ENCODE data around the gene PRPH2. TPM values are rescaled to one million over a fixed set of nuclear protein-coding genes. Genes with fewer than 3 reads are reported as not detected.

The PRPH2 gene
- polyA plus RNA-seq, 3 donors, result 0.05 TPM; not detected in 2

DNA sequence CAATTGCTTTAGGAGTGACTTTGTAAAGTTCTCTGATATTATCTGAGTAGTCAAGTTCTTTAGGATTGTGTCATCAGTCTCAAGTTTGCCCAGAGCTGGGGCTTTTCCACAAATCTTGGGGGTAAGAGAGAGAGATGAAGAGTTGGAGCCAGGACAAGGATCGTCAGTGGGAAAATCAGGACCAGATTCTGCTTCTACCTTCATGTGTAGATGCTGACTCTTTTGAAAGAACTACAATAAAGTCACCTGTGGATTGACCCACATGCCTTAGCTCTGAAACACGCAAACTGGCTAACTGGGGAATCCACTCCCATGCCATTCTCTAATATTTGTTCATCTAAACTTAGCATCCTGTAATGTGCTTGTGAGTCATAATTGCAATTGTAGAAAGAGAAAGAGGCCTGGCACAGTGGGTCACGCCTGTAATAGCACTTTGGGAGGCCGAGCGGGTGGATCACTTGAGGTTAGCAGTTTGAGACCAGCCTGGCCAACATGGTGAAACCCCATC, 43.8 kb upstream of the PRPH2 start:
- no peak overlapping the region for H2AFZ ChIP-seq (ENCODE audit: insufficient read depth, low read depth, low read length, poor library complexity, severe bottlenecking)
- H3K4me3 ChIP-seq (replicated peaks in 1 of 3; ENCODE audit: low read depth in 2 of 3, low read length in 3 of 3), result no peak overlapping the region
- DNase-seq, result no peak
- WGBS (ENCODE audit: insufficient coverage), result 100% methylated on average over 1 of the region's 5 CpGs
- peaks cover 0 to 12% of the 10 kb centered on the region in 2 donors for H3K36me3 ChIP-seq (replicated peaks in 1 of 2; ENCODE audit: control insufficient read depth in 1 of 2, insufficient read depth in 2 of 2, low read length in 2 of 2)
- no peak overlapping the region for H3K9ac ChIP-seq (ENCODE audit: insufficient read depth, low read length, poor library complexity, severe bottlenecking)
- intact Hi-C loops (cut with micrococcal nuclease), result no loop called here
- peaks cover 5 to 10% (median 9%) of the 10 kb centered on the region in 3 donors for H3K27me3 Mint-ChIP-seq (ENCODE audit: low read depth in 3 of 3)
- peaks cover 7 to 10% of the 10 kb centered on the region in 2 donors for H3K4me1 ChIP-seq (ENCODE audit: control insufficient read depth in 1 of 2, insufficient read depth in 2 of 2, low read length in 2 of 2)
- H3K27ac Mint-ChIP-seq, result no peak overlapping the region
- H3K79me2 ChIP-seq (ENCODE audit: insufficient read depth, low read length), result no peaks in the 10 kb centered on the region
- H3K36me3 Mint-ChIP-seq, result peaks cover 25 to 34% of the 10 kb centered on the region in 2 donors
- no peak overlapping the region for H3K4me2 ChIP-seq (replicated peaks; ENCODE audit: extremely low read depth, low read length, poor library complexity, severe bottlenecking)
- H3K4me1 Mint-ChIP-seq, result peaks cover 17% of the 10 kb centered on the region
- peaks cover 0 to 3% of the 10 kb centered on the region in 2 donors for H3K27me3 ChIP-seq (ENCODE audit: control insufficient read depth in 2 of 2, insufficient read depth in 2 of 2, low read length in 2 of 2)
- H3K9me3 ChIP-seq (replicated peaks in 1 of 2; ENCODE audit: control insufficient read depth in 1 of 2, insufficient read depth in 1 of 2, low read length in 2 of 2), result no peaks in the 10 kb centered on the region
- H4K20me1 ChIP-seq (ENCODE audit: insufficient read depth, low read length), result no peaks in the 10 kb centered on the region
- H3K9me3 Mint-ChIP-seq, result peaks cover 0 to 1% (median 0%) of the 10 kb centered on the region in 7 donors
- no peak overlapping the region for H3K4me3 Mint-ChIP-seq
- TF ChIP-seq, protein P1, sequence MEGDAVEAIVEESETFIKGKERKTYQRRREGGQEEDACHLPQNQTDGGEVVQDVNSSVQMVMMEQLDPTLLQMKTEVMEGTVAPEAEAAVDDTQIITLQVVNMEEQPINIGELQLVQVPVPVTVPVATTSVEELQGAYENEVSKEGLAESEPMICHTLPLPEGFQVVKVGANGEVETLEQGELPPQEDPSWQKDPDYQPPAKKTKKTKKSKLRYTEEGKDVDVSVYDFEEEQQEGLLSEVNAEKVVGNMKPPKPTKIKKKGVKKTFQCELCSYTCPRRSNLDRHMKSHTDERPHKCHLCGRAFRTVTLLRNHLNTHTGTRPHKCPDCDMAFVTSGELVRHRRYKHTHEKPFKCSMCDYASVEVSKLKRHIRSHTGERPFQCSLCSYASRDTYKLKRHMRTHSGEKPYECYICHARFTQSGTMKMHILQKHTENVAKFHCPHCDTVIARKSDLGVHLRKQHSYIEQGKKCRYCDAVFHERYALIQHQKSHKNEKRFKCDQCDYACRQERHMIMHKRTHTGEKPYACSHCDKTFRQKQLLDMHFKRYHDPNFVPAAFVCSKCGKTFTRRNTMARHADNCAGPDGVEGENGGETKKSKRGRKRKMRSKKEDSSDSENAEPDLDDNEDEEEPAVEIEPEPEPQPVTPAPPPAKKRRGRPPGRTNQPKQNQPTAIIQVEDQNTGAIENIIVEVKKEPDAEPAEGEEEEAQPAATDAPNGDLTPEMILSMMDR (IDR thresholded peaks at IDR 0.05), result no peak
- H3K27ac ChIP-seq (ENCODE audit: low read depth in 1 of 2, low read length in 2 of 2), result no peak overlapping the region

DNA sequence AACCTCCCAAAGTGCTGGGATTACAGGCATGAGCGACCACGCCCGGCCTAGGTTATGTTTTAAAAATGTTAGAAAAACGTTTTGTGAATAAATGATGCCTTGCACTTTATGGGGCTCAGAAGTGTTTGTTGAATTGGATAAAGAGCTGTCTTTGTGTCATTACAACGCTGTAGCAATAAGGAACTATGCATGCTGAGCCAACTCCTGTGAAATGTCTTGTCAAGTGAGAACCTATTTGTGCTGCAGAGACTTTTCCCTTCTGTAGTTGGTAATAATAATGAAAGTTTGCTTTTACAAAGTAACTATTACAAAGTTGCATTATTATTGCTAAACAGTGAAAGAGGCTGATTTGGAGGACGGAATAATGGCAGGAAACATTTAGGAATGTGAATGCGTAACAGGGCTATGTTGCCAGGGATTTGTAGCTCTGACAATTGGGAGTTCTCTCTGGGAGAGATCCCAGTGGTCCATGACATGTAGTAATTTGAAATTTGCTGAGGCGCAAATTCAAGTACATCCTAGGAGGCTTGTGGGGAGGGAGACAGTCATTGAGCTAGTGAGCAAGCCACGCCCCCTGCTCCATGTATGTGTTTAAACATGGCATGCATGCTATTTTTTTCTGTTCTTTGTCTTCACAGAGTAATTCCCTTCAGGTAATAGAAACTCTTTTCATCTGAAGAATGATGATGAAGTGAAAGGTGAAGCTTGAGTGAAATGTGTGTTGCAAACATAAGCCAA, 42.7 kb upstream of the PRPH2 start:
- no peaks in the 10 kb centered on the region for H3K9me3 ChIP-seq (replicated peaks in 1 of 2; ENCODE audit: control insufficient read depth in 1 of 2, insufficient read depth in 1 of 2, low read length in 2 of 2)
- no peak overlapping the region for H3K9ac ChIP-seq (ENCODE audit: insufficient read depth, low read length, poor library complexity, severe bottlenecking)
- peaks cover 0 to 3% (median 0%) of the 10 kb centered on the region in 3 donors for H3K27me3 Mint-ChIP-seq (ENCODE audit: low read depth in 3 of 3)
- no peak overlapping the region for H3K4me3 Mint-ChIP-seq
- intact Hi-C loops (cut with micrococcal nuclease), result no loop called here
- peaks cover 3 to 14% of the 10 kb centered on the region in 2 donors for H3K36me3 ChIP-seq (replicated peaks in 1 of 2; ENCODE audit: control insufficient read depth in 1 of 2, insufficient read depth in 2 of 2, low read length in 2 of 2)
- H3K4me2 ChIP-seq (replicated peaks; ENCODE audit: extremely low read depth, low read length, poor library complexity, severe bottlenecking), result no peak overlapping the region
- H3K4me1 Mint-ChIP-seq, result peaks cover 7% of the 10 kb centered on the region
- H3K36me3 Mint-ChIP-seq, result peaks cover 27 to 32% of the 10 kb centered on the region in 2 donors
- H3K27me3 ChIP-seq (ENCODE audit: control insufficient read depth in 2 of 2, insufficient read depth in 2 of 2, low read length in 2 of 2), result no peaks in the 10 kb centered on the region
- no peak for DNase-seq
- H3K27ac ChIP-seq (ENCODE audit: low read depth in 1 of 2, low read length in 2 of 2), result no peak overlapping the region
- no peak overlapping the region for H3K4me3 ChIP-seq (replicated peaks in 1 of 3; ENCODE audit: low read depth in 2 of 3, low read length in 3 of 3)
- H2AFZ ChIP-seq (ENCODE audit: insufficient read depth, low read depth, low read length, poor library complexity, severe bottlenecking), result no peak overlapping the region
- H3K9me3 Mint-ChIP-seq, result peaks cover 0 to 1% (median 0%) of the 10 kb centered on the region in 7 donors
- peak overlapping the region in 1 of 7 donors; percentile 23 for H3K27ac Mint-ChIP-seq
- no peaks in the 10 kb centered on the region for H3K4me1 ChIP-seq (ENCODE audit: control insufficient read depth in 1 of 2, insufficient read depth in 2 of 2, low read length in 2 of 2)
- TF ChIP-seq, protein P1 (IDR thresholded peaks at IDR 0.05), result no peak
- no peaks in the 10 kb centered on the region for H4K20me1 ChIP-seq (ENCODE audit: insufficient read depth, low read length)
- H3K79me2 ChIP-seq (ENCODE audit: insufficient read depth, low read length), result no peaks in the 10 kb centered on the region
- WGBS (ENCODE audit: insufficient coverage), result 100% methylated on average over 4 of the region's 9 CpGs
